AG09309 (cell line): ENCODE measurements around the gene ZNF415.

ENCODE experiments used
- DNase-seq: peaks from one replicate; pipeline ENCODE4 v3.0.0-alpha.2; 2010; ENCODE audit warnings: low read depth
- H3K4me3 ChIP-seq: 2 replicates; pipeline ENCODE4 v1.5.1; 2011; ENCODE audit warnings: mild to moderate bottlenecking, low read depth, low read length, moderate library complexity; ENCODE audit not compliant: control insufficient read depth
- CTCF ChIP-seq: IDR thresholded peaks from 2 replicates; pipeline ENCODE4 v1.5.1; 2011; ENCODE audit warnings: mild to moderate bottlenecking, low read depth, low read length, inconsistent platforms; ENCODE audit not compliant: insufficient read depth, control insufficient read depth; ENCODE audit errors: missing control alignments

Gene ZNF415

GRCh38 chr19:53057904-53058580 is 74.7 kb downstream of the ZNF415 start:
- no peak for TF ChIP-seq CTCF
- H3K4me3 ChIP-seq = peak overlapping the region; percentile 37

More at GRCh38 chr19:53057904-53058580, 74.7 kb downstream of the ZNF415 start:
- DNase-seq = no peak
